K562 treated with DMSO at 1 percent for 48 hours (cell line): Measurements from ENCODE around the gene HSPB9. TPM values are rescaled to one million over a fixed set of nuclear protein-coding genes. Genes with fewer than 3 reads are reported as not detected.

Experiments used
- total RNA-seq: library from RNA; unstranded; fragments of 300-600 nt; gene quantifications from 2 replicates; pipeline ENCODE4 v1.2.3, GENCODE V29; 2022; ENCODE audit warnings: low replicate concordance; ENCODE audit errors: extremely low read depth

HSPB9 gene, protein sequence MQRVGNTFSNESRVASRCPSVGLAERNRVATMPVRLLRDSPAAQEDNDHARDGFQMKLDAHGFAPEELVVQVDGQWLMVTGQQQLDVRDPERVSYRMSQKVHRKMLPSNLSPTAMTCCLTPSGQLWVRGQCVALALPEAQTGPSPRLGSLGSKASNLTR
- not detected in 2 replicates for total RNA-seq

DNA sequence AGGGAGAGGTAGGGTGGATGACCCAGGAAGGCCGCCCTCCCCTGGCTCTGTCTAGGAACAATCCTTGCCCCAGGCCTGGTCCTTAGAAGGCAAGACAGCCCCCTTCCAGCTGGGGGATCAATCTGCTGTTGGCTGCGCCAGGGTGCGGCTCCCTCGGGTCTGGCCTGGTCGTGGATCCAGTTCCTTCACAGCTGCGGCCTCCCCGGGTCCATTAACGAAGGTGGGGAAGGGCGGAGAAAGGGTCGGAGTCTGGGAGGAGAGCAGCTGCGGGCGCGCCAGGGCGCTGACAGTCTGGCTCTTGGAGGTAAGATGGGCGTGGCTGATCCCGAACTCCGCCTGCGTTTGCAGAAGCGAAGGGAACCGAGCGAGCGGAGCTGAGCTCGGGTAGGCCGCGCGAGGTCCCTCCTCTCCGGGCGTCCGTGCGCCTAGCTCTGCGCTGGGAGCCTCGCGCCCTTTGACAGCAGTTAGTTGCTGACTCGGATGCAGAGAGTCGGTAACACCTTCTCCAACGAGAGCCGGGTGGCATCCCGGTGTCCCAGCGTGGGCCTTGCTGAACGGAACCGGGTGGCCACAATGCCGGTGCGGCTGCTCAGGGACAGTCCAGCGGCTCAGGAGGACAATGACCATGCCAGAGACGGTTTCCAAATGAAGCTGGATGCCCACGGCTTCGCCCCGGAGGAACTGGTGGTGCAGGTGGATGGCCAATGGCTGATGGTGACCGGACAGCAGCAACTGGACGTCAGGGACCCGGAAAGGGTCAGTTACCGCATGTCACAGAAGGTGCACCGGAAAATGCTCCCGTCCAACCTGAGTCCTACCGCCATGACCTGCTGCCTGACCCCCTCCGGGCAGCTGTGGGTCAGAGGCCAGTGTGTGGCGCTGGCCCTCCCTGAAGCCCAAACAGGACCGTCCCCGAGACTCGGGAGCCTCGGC lies at the start of gene HSPB9:
HSPB9 (plus strand) TSS at position 434 of the 933 bp plus-strand sequence; CDS start at position 481, 47 bp downstream.

DNA sequence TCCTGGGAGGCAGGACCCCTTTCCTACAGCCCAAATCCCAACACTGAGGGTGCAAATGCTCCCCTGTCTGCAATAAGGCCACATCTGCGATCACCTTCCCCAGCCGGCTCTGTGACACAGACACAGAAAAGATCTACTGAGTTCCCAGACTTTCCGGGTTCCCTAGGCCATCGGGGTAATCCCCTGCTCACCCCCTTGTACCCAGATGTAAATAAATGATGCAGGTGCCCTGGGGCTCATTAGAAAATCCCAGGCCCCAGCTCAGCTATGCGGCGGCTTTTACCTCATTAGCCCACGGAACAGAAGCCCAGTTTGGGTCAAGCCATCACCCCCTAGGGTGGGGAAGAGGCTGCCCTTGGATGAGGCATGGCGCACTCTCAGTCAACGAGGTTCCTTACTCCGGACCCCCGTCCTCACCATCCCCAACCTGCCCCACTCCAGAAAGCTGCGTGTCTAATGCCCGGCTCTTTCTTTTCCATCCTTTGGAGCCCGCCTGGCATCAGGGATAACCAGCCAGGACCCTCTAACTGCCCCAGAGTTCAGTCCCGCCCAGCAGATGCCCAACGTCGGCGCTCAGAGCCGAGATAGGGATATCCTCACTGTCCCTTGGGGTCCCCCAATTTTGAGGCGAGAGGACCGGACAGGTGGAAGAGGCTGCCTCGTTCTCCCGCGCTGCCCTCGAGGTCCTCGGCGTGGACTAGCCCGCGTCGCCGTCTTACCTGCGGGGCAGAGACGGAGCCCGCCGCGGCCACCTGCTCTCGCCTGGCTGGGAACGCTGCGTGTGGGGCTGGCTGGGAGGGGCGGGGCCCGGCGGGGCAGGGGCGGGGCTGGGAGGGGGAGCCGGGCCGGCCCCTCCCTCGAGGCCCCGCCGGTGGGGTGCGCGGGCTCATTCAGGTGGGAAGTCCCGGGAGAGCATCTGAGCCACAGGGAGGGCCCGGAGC lies 24.6 kb upstream of the HSPB9 start, which contains the start of gene ZNF385C:
ZNF385C (minus strand) TSS at position 783 of the 941 bp plus-strand sequence. CDS start 35,417 bp downstream, outside the sequence.

DNA sequence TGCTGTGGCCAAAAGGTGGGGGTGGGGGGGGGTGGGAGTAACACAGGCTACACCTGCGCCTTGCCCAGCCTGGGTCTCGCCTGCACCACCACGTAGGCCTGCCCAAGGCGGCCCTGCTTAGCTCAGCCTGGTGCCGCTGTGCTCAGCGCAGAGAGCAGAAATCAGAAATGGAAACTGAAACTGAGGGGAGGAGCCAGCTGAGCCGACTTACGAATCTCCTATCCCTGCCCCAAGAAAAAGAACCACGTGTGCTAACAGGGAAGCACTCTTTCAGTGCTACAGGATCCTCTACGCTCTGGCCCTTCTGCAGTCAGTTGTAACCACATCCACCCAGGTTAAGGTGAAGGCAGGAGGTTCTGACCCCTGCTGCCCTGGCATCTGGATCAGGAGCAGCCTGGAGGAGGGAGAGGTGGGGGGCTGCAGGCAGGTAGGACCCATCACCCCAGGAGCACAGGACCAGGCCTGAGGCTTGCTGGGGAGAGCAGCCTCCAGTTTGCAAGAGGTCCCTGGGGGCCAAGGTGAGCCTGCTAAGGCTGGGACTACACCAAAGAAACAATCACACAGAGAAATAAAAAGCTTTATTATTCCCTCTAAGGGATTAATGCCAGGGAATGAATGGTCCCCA lies 9.9 kb upstream of the HSPB9 start, which contains the start of gene DHX58:
DHX58 (minus strand) TSS at position 163 of the 625 bp plus-strand sequence. CDS start 822 bp downstream, outside the sequence.

DNA sequence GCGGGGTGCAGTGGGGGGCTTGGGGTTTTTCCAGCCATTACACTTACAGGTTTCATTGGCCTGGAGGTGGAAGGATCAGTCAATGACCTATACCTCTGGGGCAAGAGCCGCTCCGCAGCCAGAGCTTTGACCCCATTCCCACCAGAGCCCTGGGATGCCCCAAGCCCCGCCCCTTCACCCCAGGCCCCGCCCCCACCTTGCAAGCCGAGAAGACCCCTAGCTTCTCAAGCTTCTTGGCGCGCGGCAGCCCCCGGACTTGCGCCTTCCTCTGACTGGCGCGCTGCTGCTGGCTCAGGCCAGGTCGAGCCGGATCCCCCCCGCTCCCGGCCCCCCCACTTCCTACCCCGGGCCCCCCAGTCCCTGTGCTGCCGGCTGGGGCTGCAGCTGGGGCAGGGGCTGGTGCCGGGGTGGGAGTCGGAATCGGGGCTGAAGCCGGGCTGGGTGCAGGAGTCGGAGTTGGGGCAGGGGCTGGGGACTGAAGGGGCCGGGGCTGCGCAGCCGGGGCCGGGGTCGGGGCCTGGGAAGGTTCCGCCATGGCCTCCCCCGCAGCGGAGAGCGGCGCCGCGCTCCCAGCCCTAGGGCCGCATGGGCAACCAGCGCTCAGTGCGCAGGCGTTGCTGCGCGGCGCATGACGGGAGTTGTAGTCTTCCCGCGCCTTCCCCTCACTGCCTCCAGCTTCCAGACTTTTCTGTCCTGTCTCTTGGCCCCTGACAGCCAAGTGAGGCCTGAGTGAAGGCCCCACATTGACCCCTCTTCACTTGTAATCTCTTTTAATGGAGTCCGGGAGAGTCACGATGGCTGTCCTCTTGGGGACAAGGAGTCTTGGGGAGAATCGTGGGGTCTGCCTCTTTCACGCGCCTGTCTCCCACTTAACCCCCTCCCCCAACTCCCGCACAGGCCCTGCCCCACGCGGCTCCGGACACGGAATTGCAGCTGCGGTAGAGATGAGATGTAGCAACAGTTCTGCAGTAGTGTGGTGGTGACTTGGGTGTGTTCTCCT lies 1.5 kb upstream of the HSPB9 start, which contains the start of gene KAT2A:
KAT2A (minus strand) TSS at position 598 of the 1,000 bp plus-strand sequence; CDS start at position 535, 63 bp downstream.

Other genes with a start within 250 kb of the HSPB9 start
- not detected in 2 replicates for gene ACLY, start 203.9 kb upstream of the HSPB9 start, total RNA-seq
- not detected in 2 replicates for gene ODAD4, start 192.2 kb upstream of the HSPB9 start, total RNA-seq
- not detected in 2 replicates for gene CNP, start 156.0 kb upstream of the HSPB9 start, total RNA-seq
- 468 TPM in 1 of 2 replicates, not detected in the other for gene DNAJC7, start 105.4 kb upstream of the HSPB9 start, total RNA-seq
- gene NKIRAS2, start 102.7 kb upstream of the HSPB9 start, total RNA-seq: not detected in 2 replicates
- gene C17orf113, start 72.2 kb upstream of the HSPB9 start, total RNA-seq: not detected in 2 replicates
- not detected in 2 replicates for gene ZNF385C, start 24.3 kb upstream of the HSPB9 start, total RNA-seq
- not detected in 2 replicates for gene DHX58, start 10.1 kb upstream of the HSPB9 start, total RNA-seq
- not detected in 2 replicates for gene KAT2A, start 1.4 kb upstream of the HSPB9 start, total RNA-seq
- gene RAB5C, start 32.2 kb downstream of the HSPB9 start, total RNA-seq: not detected in 2 replicates
- gene KCNH4, start 58.3 kb downstream of the HSPB9 start, total RNA-seq: not detected in 2 replicates
- not detected in 2 replicates for gene HCRT, start 62.6 kb downstream of the HSPB9 start, total RNA-seq
- not detected in 2 replicates for gene GHDC, start 71.7 kb downstream of the HSPB9 start, total RNA-seq
- 69.5 TPM in 1 of 2 replicates, not detected in the other for gene STAT5B, start 153.6 kb downstream of the HSPB9 start, total RNA-seq
- gene STAT5A, start 165.7 kb downstream of the HSPB9 start, total RNA-seq: 406 TPM in 1 of 2 replicates, not detected in the other